CD14-positive monocyte (primary cell): ENCODE data around the gene STK39. TPM values are rescaled to one million over a fixed set of nuclear protein-coding genes. Genes with fewer than 3 reads are reported as not detected.

Source experiments
- DNase-seq, 3 donors: peaks; one replicate each; pipeline ENCODE4 v3.0.0-alpha.2; 2011 to 2022
- H2AFZ ChIP-seq: 2 replicates; pipeline ENCODE4 v1.6.0; 2012; ENCODE audit warnings: mild to moderate bottlenecking, low read depth, low read length, inconsistent platforms; ENCODE audit not compliant: insufficient read depth, poor library complexity, severe bottlenecking
- H3K27ac ChIP-seq, 2 donors: 1 replicate in 1 of 2; 2 replicates in 1 of 2; pipeline ENCODE4 v1.5.1; 2012 to 2013; ENCODE audit warnings: low read length in 2 of 2, control low read depth in 1 of 2, inconsistent platforms in 1 of 2, low read depth in 1 of 2, mild to moderate bottlenecking in 1 of 2
- H3K27me3 ChIP-seq, 2 donors: one replicate each; pipeline versions ENCODE4 v1.6.0 to v1.6.1; 2011 to 2013; ENCODE audit warnings: low read length in 2 of 2; ENCODE audit not compliant: control insufficient read depth in 2 of 2, insufficient read depth in 2 of 2
- H3K36me3 ChIP-seq, 2 donors: replicated peaks in 1 of 2; 1 replicate in 1 of 2; 2 replicates in 1 of 2; pipeline versions ENCODE4 v1.5.1 to v1.6.1; 2012 to 2013; ENCODE audit warnings: low read length in 2 of 2, control low read depth in 1 of 2, inconsistent platforms in 1 of 2, mild to moderate bottlenecking in 1 of 2; ENCODE audit not compliant: insufficient read depth in 2 of 2, control insufficient read depth in 1 of 2
- H3K4me1 ChIP-seq, 2 donors: 1 replicate in 1 of 2; 2 replicates in 1 of 2; pipeline versions ENCODE4 v1.5.1 to v1.6.1; 2012 to 2013; ENCODE audit warnings: low read length in 2 of 2, control low read depth in 1 of 2, inconsistent platforms in 1 of 2, mild to moderate bottlenecking in 1 of 2, moderate library complexity in 1 of 2; ENCODE audit not compliant: insufficient read depth in 2 of 2, control insufficient read depth in 1 of 2
- H3K4me2 ChIP-seq: replicated peaks from 2 replicates; pipeline ENCODE3; 2012; ENCODE audit warnings: low read length, moderate library complexity, mild to moderate bottlenecking; ENCODE audit not compliant: poor library complexity, severe bottlenecking; ENCODE audit errors: extremely low read depth
- H3K4me3 ChIP-seq, 3 experiments: fragments of 200-600 bp in 1 of 3; sonication (generic) in 1 of 3; replicated peaks in 1 of 3; 1 replicate in 2 of 3; 2 replicates in 1 of 3; pipeline ENCODE4 v1.5.1; 2011 to 2013; ENCODE audit warnings: low read length in 3 of 3, mild to moderate bottlenecking in 3 of 3, control low read depth in 2 of 3, low read depth in 2 of 3, inconsistent platforms in 1 of 3, moderate library complexity in 1 of 3
- H3K79me2 ChIP-seq: 2 replicates; pipeline ENCODE4 v1.6.0; 2012; ENCODE audit warnings: mild to moderate bottlenecking, control low read depth, inconsistent platforms, low read length, moderate library complexity; ENCODE audit not compliant: insufficient read depth
- H3K9ac ChIP-seq: 2 replicates; pipeline ENCODE4 v1.6.0; 2017; ENCODE audit warnings: low read length, mild to moderate bottlenecking; ENCODE audit not compliant: insufficient read depth, poor library complexity, severe bottlenecking
- H3K9me3 ChIP-seq, 2 donors: replicated peaks in 1 of 2; 1 replicate in 1 of 2; 2 replicates in 1 of 2; pipeline versions ENCODE4 v1.5.1 to v1.6.1; 2012 to 2013; ENCODE audit warnings: low read length in 2 of 2, control low read depth in 1 of 2; ENCODE audit not compliant: control insufficient read depth in 1 of 2, insufficient read depth in 1 of 2
- H4K20me1 ChIP-seq: 2 replicates; pipeline ENCODE4 v1.6.0; 2012; ENCODE audit warnings: mild to moderate bottlenecking, low read length, control low read depth, moderate library complexity; ENCODE audit not compliant: insufficient read depth
- H3K27ac Mint-ChIP-seq, 7 donors: one replicate each; pipeline ENCODE4 v1.8.0; 2020; ENCODE audit warnings: mild to moderate bottlenecking in 7 of 7, mixed read lengths in 7 of 7, moderate library complexity in 6 of 7, inconsistent platforms in 2 of 7
- H3K27me3 Mint-ChIP-seq, 3 donors: one replicate each; pipeline ENCODE4 v1.8.0; 2021 to 2022; ENCODE audit warnings: low read depth in 3 of 3, mild to moderate bottlenecking in 3 of 3, mixed read lengths in 3 of 3, moderate library complexity in 3 of 3, inconsistent platforms in 1 of 3
- H3K36me3 Mint-ChIP-seq, 2 donors: one replicate each; pipeline ENCODE4 v1.8.0; 2020; ENCODE audit warnings: mixed read lengths in 2 of 2, inconsistent platforms in 1 of 2, mild to moderate bottlenecking in 1 of 2
- H3K4me1 Mint-ChIP-seq: one replicate; pipeline ENCODE4 v1.8.0; 2020; ENCODE audit warnings: mild to moderate bottlenecking, mixed read lengths
- H3K4me3 Mint-ChIP-seq, 2 donors: one replicate each; pipeline ENCODE4 v1.8.0; 2020; ENCODE audit warnings: mild to moderate bottlenecking in 2 of 2, mixed read lengths in 2 of 2, moderate library complexity in 1 of 2
- H3K9me3 Mint-ChIP-seq, 7 donors: one replicate each; pipeline ENCODE4 v1.8.0; 2020 to 2022; ENCODE audit warnings: mixed read lengths in 7 of 7, mild to moderate bottlenecking in 6 of 7, moderate library complexity in 6 of 7, inconsistent platforms in 2 of 7
- CTCF ChIP-seq: fragments of 200-600 bp; IDR thresholded peaks from one replicate; pipeline ENCODE4 v1.8.0; 2022; ENCODE audit warnings: antibody characterized with exemption, mild to moderate bottlenecking
- WGBS: methylation state at CpG from one replicate; pipeline ENCODE4 v1.1.5; 2013; ENCODE audit warnings: missing lambda C conversion rate; ENCODE audit not compliant: insufficient coverage; 5-methylcytosine and 5-hydroxymethylcytosine counted together
- intact Hi-C, 2 donors: fragments of 100-400 bp; cut with micrococcal nuclease; formaldehyde crosslinking; loops; one replicate each; pipeline versions ENCODE4 v1.15.0 to v1.15.1; 2023
- polyA plus RNA-seq, 3 donors: library from polyadenylated mRNA; depleted of rRNA in 1 of 3; unstranded in 2 of 3; stranded (reverse) in 1 of 3; fragments of 300-500 nt in 2 of 3; fragments of >200 nt in 1 of 3; fragmentation: Illumina TruSeq in 2 of 3; gene quantifications; 1 replicate in 2 of 3; 2 replicates in 1 of 3; pipeline ENCODE4 v1.2.3, GENCODE V29; 2012 to 2021

STK39 gene
- polyA plus RNA-seq, 3 donors = 1.2 to 2.7 (median 2.6) TPM

- H2AFZ ChIP-seq = no peak overlapping the region
- H3K36me3 ChIP-seq = peaks cover 21 to 80% of the 10 kb centered on the region in 2 donors
- Mint-ChIP-seq H3K27me3 (no peaks in the 10 kb centered on the region), H3K4me1 (no peaks in the 10 kb centered on the region), H3K36me3 (peaks cover 34 to 35% of the 10 kb centered on the region in 2 donors), H3K4me3 (no peak overlapping the region), H3K9me3 (no peaks in the 10 kb centered on the region), H3K27ac (no peak overlapping the region)
- no peak for TF ChIP-seq CTCF
- no peaks in the 10 kb centered on the region for H3K79me2 ChIP-seq
- H3K4me3 ChIP-seq = no peak overlapping the region
- no peaks in the 10 kb centered on the region for H3K9me3 ChIP-seq
- H3K4me1 ChIP-seq = peaks cover 11 to 15% of the 10 kb centered on the region in 2 donors
- intact Hi-C loops = loop anchor here in 1 of 2 donors (5.0 kb wide), 1 partner anchor 1574 kb away; no protein-coding TSS in a partner anchor
- H3K27me3 ChIP-seq = no peaks in the 10 kb centered on the region
- WGBS = 100% methylated on average over 1 of the region's 2 CpGs
- no peaks in the 10 kb centered on the region for H4K20me1 ChIP-seq
- H3K27ac ChIP-seq = no peak overlapping the region
- H3K9ac ChIP-seq = no peak overlapping the region
- no peak overlapping the region for H3K4me2 ChIP-seq
- no peak for DNase-seq
These were observed 130.9 kb downstream of the STK39 start for GRCh38 chr2:168116448-168116847.

GRCh38 chr2:168114619-168115018, 132.8 kb downstream of the STK39 start:
- H2AFZ ChIP-seq = no peak overlapping the region
- H3K27ac Mint-ChIP-seq = no peak overlapping the region
- H3K27ac ChIP-seq = no peak overlapping the region
- TF ChIP-seq CTCF = no peak
- H3K36me3 ChIP-seq = peaks cover 14 to 76% of the 10 kb centered on the region in 2 donors
- no peaks in the 10 kb centered on the region for H4K20me1 ChIP-seq
- DNase-seq = no peak
- intact Hi-C loops = loop anchor here in 1 of 2 donors (5.0 kb wide), 1 partner anchor 1572 kb away; no protein-coding TSS in a partner anchor
- no peaks in the 10 kb centered on the region for H3K79me2 ChIP-seq
- H3K4me1 ChIP-seq = peaks cover 11 to 13% of the 10 kb centered on the region in 2 donors
- no peak overlapping the region for H3K4me3 ChIP-seq
- no peaks in the 10 kb centered on the region for H3K27me3 ChIP-seq
- peaks cover 38 to 41% of the 10 kb centered on the region in 2 donors for H3K36me3 Mint-ChIP-seq
- H3K9ac ChIP-seq = no peak overlapping the region
- no peaks in the 10 kb centered on the region for H3K9me3 ChIP-seq
- no peaks in the 10 kb centered on the region for H3K9me3 Mint-ChIP-seq
- no peak overlapping the region for H3K4me3 Mint-ChIP-seq
- WGBS = 100% methylated on average over 3 of the region's 7 CpGs
- no peak overlapping the region for H3K4me2 ChIP-seq
- H3K4me1 Mint-ChIP-seq = no peaks in the 10 kb centered on the region
- no peaks in the 10 kb centered on the region for H3K27me3 Mint-ChIP-seq
